ENCODE results near the gene SIRT7.

GRCh38 chr17:81962499-81963441, 44.8 kb upstream of the SIRT7 start:
- no peak for TF ChIP-seq EP300 (IDR thresholded peaks at IDR 0.05)
- TF ChIP-seq CTCF (IDR thresholded peaks at IDR 0.05), result no peak
- TF ChIP-seq POLR2AphosphoS5 (IDR thresholded peaks at IDR 0.05), result no peak

All from gastroesophageal sphincter (tissue), 3 donors.